Activated naive CD4-positive, alpha-beta T cell treated with anti-CD3 and anti-CD28 coated beads for 36 hours (primary cell): Measurements from ENCODE around the gene SAP30BP. TPM values are rescaled to one million over a fixed set of nuclear protein-coding genes. Genes with fewer than 3 reads are reported as not detected.

Experiments
- CTCF ChIA-PET: fragments of 350-600 bp; sonication (Branson Sonifier 250); formaldehyde crosslinking; loops from one replicate; lab custom pipeline; 2021; ENCODE audit warnings: antibody characterized with exemption; lab: Charles Lee
- DNase-seq: peaks from one replicate; pipeline ENCODE4 v3.0.0-alpha.2; 2020
- H3K27ac Mint-ChIP-seq: one replicate; pipeline ENCODE4 v1.8.0; 2021; ENCODE audit warnings: mild to moderate bottlenecking, mixed read lengths
- H3K27me3 Mint-ChIP-seq: one replicate; pipeline ENCODE4 v1.8.0; 2021; ENCODE audit warnings: low read depth, mixed read lengths
- H3K36me3 Mint-ChIP-seq: one replicate; pipeline ENCODE4 v1.8.0; 2021; ENCODE audit warnings: low read depth, mixed read lengths
- H3K4me1 Mint-ChIP-seq: one replicate; pipeline ENCODE4 v1.8.0; 2021; ENCODE audit warnings: low read depth, mixed read lengths
- H3K4me3 Mint-ChIP-seq: one replicate; pipeline ENCODE4 v1.8.0; 2021; ENCODE audit warnings: mild to moderate bottlenecking, moderate library complexity, mixed read lengths
- H3K9me3 Mint-ChIP-seq: one replicate; pipeline ENCODE4 v1.8.0; 2021; ENCODE audit warnings: mixed read lengths
- intact Hi-C: fragments of 100-400 bp; cut with micrococcal nuclease; formaldehyde crosslinking; loops from one replicate; pipeline ENCODE4 v1.15.1; 2023
- total RNA-seq, 2 experiments: library from RNA; stranded (reverse); gene quantifications; one replicate each; pipeline ENCODE4 v1.2.3, GENCODE V29; 2021

Gene SAP30BP
- total RNA-seq, 2 experiments from 2014 or later = 68.3 TPM

DNA sequence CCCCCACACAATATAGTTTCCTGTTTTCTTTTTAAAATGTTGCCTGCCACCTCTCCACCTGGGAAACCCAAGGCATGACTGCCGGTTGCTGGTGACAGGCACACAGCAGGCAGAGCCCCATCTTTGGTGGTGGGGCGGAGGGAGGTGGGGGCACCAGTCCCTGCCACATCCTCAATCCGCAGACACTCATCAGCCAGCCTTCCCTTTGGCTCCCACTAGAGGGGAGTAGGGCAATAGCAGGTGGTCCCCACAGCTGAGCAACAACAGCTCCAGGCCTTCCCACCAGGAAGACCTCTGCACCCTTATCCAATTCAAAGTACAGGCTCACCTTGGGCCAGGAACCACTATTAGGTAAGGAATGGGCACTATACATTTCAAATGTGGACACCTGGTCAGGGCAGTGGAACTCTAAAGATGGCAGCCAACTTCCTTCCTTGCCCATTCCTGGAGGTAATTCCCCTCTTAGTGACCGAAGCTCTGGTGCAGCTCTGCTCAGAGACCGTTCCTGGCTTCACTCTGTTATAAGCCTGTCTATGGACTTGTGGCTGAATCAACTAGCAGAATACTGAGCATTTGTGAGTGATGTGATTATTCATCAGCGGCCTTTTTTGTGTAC, 14.1 kb upstream of the SAP30BP start:
- peak; percentile 26 for DNase-seq
- H3K4me3 Mint-ChIP-seq = no peak overlapping the region
- peaks cover 24% of the 10 kb centered on the region for H3K36me3 Mint-ChIP-seq
- CTCF ChIA-PET = interaction anchor here (0.5 to 5.6 kb wide), 8 partner anchors 12 to 568 kb away, joined by 3 to 38 read pairs (median 3); partner anchors contain the start of gene SMIM5
- H3K4me1 Mint-ChIP-seq = no peaks in the 10 kb centered on the region
- intact Hi-C loops = no loop called here
- no peaks in the 10 kb centered on the region for H3K27me3 Mint-ChIP-seq
- no peak overlapping the region for H3K27ac Mint-ChIP-seq
- H3K9me3 Mint-ChIP-seq = no peaks in the 10 kb centered on the region

DNA sequence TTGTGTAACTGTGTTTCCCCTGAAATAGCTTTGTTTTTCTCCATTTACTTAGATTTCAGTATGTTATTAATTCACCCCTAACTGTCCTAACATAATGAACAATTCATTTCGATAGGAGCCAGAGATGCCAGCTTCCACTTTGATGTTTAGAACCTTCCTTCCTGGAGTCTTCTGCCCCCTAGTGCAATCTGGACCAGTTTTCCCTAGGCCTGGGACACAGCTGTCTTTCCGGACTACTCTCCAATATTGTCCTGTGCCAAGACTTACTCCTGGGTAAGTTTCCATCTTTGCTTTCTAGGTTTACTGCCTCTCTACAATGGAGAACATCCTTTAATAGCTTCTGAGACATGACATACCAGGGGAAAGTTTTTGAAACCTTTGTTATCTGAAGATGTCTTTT, 13.0 kb upstream of the SAP30BP start:
- no peak overlapping the region for H3K4me3 Mint-ChIP-seq
- CTCF ChIA-PET = interaction anchor here (0.9 to 5.6 kb wide), 5 partner anchors 21 to 223 kb away, joined by 3 to 38 read pairs (median 7); partner anchors contain the start of gene SMIM5
- H3K4me1 Mint-ChIP-seq = no peaks in the 10 kb centered on the region
- H3K27me3 Mint-ChIP-seq = no peaks in the 10 kb centered on the region
- H3K9me3 Mint-ChIP-seq = no peaks in the 10 kb centered on the region
- no peak for DNase-seq
- peaks cover 21% of the 10 kb centered on the region for H3K36me3 Mint-ChIP-seq
- no peak overlapping the region for H3K27ac Mint-ChIP-seq
- intact Hi-C loops = no loop called here

DNA sequence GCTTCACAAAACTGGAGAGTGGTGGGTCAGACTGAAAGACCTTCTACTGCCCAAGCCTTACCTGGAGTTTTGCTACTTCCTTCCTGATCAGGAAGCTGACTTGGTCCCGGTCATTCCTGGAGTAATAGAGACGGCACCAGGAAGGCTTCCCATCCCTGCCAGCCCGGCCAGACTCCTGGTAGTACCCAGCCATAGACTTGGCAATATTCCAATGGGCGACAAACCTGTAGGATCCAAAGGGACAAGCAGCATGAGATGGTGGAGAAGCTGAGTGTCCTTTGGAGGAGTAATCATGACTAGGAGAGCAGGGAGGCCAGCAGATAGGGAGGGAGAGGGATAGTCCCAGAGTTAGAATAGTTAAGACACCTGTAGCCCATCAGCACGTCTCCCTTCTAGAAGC, 8.9 kb upstream of the SAP30BP start:
- Mint-ChIP-seq H3K27ac (no peak overlapping the region), H3K27me3 (no peaks in the 10 kb centered on the region), H3K9me3 (no peaks in the 10 kb centered on the region), H3K4me1 (no peaks in the 10 kb centered on the region), H3K36me3 (peaks cover 21% of the 10 kb centered on the region), H3K4me3 (no peak overlapping the region)
- CTCF ChIA-PET = interaction anchor here (1.0 to 4.0 kb wide), 6 partner anchors 8 to 796 kb away, joined by 3 to 20 read pairs (median 4); partner anchors contain the start of genes RECQL5 and SMIM5
- DNase-seq = no peak
- intact Hi-C loops = no loop called here

DNA sequence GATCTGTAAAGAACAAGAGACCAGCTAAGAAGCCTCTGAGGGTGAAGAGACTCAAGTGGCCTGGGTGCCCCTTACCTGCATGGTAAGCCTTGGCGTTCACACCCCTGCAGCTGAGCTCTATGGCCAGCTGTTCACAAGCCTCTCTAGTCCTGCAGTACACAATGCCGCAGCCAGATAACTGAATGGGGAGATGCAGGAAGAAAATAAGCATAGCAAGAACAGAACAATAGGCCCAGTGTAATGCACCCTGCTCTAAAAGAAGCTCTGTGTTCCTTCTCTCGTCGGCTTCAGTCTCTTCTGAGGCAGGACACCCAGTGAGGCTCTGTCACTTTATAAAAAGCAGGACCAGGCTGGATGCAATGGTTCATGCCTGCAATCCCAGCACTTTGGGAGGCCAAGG, 5.6 kb upstream of the SAP30BP start:
- Mint-ChIP-seq H3K27ac (no peak overlapping the region), H3K36me3 (peaks cover 21% of the 10 kb centered on the region), H3K4me3 (no peak overlapping the region), H3K27me3 (no peaks in the 10 kb centered on the region), H3K4me1 (peaks cover 11% of the 10 kb centered on the region), H3K9me3 (no peaks in the 10 kb centered on the region)
- CTCF ChIA-PET = interaction anchor here (1.2 to 1.3 kb wide), 2 partner anchors 11 to 86 kb away, joined by 3 to 4 read pairs; no protein-coding TSS in a partner anchor
- no peak for DNase-seq
- intact Hi-C loops = loop anchor here (10.0 kb wide), 1 partner anchor 787 kb away; the partner anchor contains the start of gene FDXR

DNA sequence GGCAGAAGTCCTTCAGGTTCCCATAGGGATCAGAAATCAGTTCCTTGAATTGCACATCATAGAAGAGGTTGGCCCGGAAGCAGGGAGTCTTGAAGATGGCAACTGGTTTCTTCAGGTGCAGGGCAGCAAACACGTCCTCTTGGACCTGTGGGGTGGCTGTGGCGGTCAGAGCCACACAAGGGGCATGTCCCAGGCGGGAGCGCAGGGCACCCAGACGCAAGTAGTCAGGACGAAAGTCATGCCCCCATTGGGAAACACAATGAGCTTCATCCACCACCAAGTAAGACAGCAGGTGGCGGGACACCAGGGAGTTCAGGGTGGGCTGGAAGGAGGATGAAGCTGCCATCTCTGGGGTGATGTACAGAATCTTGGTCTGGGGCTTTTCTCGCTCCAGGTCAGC, 4.6 kb upstream of the SAP30BP start:
- Mint-ChIP-seq H3K27ac (no peak overlapping the region), H3K4me1 (peaks cover 11% of the 10 kb centered on the region), H3K4me3 (no peak overlapping the region), H3K9me3 (no peaks in the 10 kb centered on the region), H3K36me3 (peaks cover 15% of the 10 kb centered on the region), H3K27me3 (no peaks in the 10 kb centered on the region)
- CTCF ChIA-PET = interaction anchor here (1.3 kb wide), 1 partner anchor 9 kb away, joined by 3 read pairs; no protein-coding TSS in a partner anchor
- no peak for DNase-seq
- intact Hi-C loops = loop anchor here (10.0 kb wide), 1 partner anchor 788 kb away; the partner anchor contains the start of gene FDXR

DNA sequence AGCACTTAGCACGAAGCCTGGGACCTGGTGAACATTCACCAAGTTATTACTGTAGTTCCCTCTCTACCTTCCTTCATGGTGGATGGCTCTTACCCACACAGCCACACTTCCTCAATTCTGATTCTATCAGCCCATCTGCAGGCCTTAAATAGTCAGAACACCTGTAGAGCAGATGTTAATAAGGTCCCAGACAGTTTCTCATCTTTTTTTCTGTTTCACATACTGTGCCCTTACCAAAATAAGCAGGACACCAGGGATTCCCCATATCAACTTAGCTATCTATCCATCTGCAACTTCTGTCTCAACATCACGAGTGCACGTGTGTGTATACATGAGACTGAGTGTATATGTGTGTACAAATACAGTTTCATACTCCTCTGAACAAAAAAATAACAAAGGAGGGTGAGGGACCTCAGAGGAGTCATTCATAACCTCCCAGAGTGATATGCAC, 3.0 kb upstream of the SAP30BP start:
- no peak overlapping the region for H3K4me3 Mint-ChIP-seq
- no peaks in the 10 kb centered on the region for H3K27me3 Mint-ChIP-seq
- intact Hi-C loops = loop anchor here (10.0 kb wide), 1 partner anchor 789 kb away; the partner anchor contains the start of gene FDXR
- H3K4me1 Mint-ChIP-seq = peaks cover 22% of the 10 kb centered on the region
- DNase-seq = no peak
- H3K36me3 Mint-ChIP-seq = peaks cover 19% of the 10 kb centered on the region
- no peak overlapping the region for H3K27ac Mint-ChIP-seq
- CTCF ChIA-PET = interaction anchor here (0.8 kb wide), 1 partner anchor 89 kb away, joined by 3 read pairs; no protein-coding TSS in a partner anchor
- H3K9me3 Mint-ChIP-seq = no peaks in the 10 kb centered on the region

DNA sequence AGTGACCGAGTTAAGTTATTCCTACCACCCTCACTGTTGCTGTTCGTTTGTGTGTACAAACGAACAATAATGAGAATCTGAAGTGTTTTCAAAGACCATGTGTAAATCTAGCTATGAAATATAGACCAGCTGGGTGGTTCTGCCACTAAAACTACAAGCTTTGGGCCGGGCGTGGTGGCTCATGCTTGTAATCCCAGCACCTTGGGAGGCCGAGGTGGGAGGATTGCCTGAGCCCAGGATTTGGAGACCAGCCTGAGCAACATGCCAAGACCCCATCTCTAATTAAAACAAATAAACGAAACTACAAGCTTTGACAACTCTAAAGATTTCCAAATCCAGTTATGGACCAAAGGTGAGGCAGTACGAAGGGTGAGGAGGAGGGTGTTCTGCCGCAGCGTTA, 1.2 kb upstream of the SAP30BP start:
- DNase-seq = no peak
- H3K27me3 Mint-ChIP-seq = no peaks in the 10 kb centered on the region
- peaks cover 28% of the 10 kb centered on the region for H3K4me1 Mint-ChIP-seq
- CTCF ChIA-PET = interaction anchor here (1.4 to 1.7 kb wide), 5 partner anchors 8 to 87 kb away, joined by 4 to 10 read pairs (median 4); partner anchors contain the start of gene SMIM5
- peak overlapping the region; percentile 64 for H3K4me3 Mint-ChIP-seq
- intact Hi-C loops = loop anchor here (2.0 to 10.0 kb wide), 3 partner anchors 83 to 791 kb away; partner anchors contain the start of genes FDXR and TSEN54
- H3K36me3 Mint-ChIP-seq = peaks cover 22% of the 10 kb centered on the region
- H3K9me3 Mint-ChIP-seq = no peaks in the 10 kb centered on the region
- H3K27ac Mint-ChIP-seq = no peak overlapping the region

DNA sequence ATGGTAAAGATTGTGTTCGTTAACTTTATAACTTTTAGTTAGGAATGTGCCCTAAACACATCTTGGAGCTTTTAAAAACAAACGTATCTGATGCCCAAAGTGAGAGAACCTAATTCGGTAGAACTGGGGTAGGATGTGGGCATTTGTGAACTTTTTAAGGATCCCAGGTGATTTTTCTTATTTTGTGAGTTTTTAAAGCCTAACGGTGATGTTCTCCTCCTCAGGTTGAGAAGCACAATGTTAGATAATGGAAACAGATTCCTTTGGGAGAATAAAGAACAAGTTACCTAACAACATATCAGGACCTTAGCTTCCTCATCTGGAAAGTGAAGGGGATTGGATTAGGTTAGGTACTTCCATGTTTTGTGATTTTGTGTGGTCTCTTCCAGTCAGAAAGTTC, 687 bp downstream of the SAP30BP start:
- Mint-ChIP-seq H3K4me1 (peaks cover 35% of the 10 kb centered on the region), H3K9me3 (no peaks in the 10 kb centered on the region), H3K27me3 (no peaks in the 10 kb centered on the region), H3K36me3 (peaks cover 13% of the 10 kb centered on the region), H3K4me3 (no peak overlapping the region), H3K27ac (no peak overlapping the region)
- DNase-seq = no peak
- CTCF ChIA-PET = interaction anchor here (0.6 to 0.8 kb wide), 3 partner anchors 10 to 86 kb away, joined by 3 to 5 read pairs (median 4); no protein-coding TSS in a partner anchor
- intact Hi-C loops = loop anchor here (1.0 to 10.0 kb wide), 7 partner anchors 20 to 793 kb away; partner anchors contain the start of genes FDXR, SLC25A19, TSEN54 and UNK

DNA sequence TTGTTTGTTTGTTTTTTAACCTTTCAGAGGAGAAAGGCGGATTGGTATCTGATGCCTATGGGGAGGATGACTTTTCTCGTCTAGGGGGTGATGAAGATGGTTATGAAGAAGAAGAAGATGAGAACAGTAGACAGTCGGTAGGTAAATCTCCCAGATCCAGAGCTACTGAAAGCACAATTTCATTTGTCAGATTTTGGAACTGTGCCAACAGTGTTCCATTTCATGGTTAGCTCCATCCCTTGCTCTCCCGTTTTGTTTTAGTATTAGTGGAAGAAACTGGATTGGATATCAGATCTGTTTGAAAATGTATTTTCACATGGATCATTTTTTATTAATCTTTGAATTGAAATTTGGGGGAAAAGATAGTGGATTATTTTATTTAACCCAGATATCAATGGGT, 1.4 kb downstream of the SAP30BP start:
- intact Hi-C loops = loop anchor here (10.0 kb wide), 1 partner anchor 794 kb away; the partner anchor contains the start of gene FDXR
- H3K36me3 Mint-ChIP-seq = peaks cover 15% of the 10 kb centered on the region

DNA sequence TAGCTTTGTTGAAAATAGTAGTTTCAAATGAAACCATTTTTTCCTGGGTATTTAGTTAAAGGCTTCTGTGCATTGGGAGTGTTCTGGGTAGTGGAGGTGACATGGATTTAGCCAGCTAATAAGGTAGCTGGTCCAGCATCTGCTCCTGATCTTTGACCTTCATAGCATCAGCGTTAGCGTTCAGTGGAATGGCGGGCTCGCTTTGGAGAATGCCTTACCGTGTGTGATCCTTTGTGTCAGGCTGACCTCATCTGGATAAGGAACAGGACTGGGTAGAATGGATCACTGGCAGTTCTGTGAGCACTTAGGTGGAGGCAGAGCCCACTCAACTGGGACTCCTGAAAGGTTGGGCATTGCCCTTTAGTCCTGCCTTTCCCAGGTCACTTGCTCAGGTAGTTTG, 3.7 kb downstream of the SAP30BP start:
- DNase-seq = no peak
- Mint-ChIP-seq H3K9me3 (no peaks in the 10 kb centered on the region), H3K27me3 (no peaks in the 10 kb centered on the region), H3K36me3 (peaks cover 15% of the 10 kb centered on the region), H3K4me1 (peaks cover 31% of the 10 kb centered on the region), H3K27ac (no peak overlapping the region), H3K4me3 (no peak overlapping the region)
- CTCF ChIA-PET = interaction anchor here (1.0 to 8.1 kb wide), 2 partner anchors 8 to 80 kb away, joined by 3 to 127 read pairs; no protein-coding TSS in a partner anchor
- intact Hi-C loops = no loop called here

More for the DNA sequence above, 1.4 kb downstream of the SAP30BP start:
- no peak for DNase-seq
- Mint-ChIP-seq H3K27me3 (no peaks in the 10 kb centered on the region), H3K27ac (no peak overlapping the region), H3K4me3 (no peak overlapping the region), H3K9me3 (no peaks in the 10 kb centered on the region), H3K4me1 (peaks cover 35% of the 10 kb centered on the region)
- CTCF ChIA-PET = interaction anchor here (0.9 kb wide), 1 partner anchor 79 kb away, joined by 4 read pairs; no protein-coding TSS in a partner anchor

DNA sequence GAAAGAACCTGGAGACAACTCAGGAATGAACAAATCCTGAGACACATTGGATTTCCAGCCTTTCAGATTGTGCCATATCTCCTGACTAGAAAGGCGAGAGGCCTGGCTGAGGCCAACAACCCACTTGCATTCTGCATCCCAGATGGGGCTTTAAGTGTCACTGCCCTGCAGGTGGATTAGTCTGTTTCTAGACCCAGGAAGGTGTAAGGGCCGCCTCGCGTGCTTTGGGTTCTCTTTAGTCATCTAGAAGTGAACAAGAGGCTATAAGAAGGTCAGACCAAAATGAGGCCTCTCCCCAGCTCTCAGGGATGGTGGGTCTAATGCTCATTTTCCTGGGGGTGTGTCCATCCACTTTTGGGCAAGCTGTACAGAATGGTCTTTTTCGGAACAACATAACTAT, 4.9 kb downstream of the SAP30BP start:
- Mint-ChIP-seq H3K9me3 (no peaks in the 10 kb centered on the region), H3K27me3 (no peaks in the 10 kb centered on the region), H3K4me1 (peaks cover 30% of the 10 kb centered on the region), H3K27ac (no peak overlapping the region), H3K4me3 (no peak overlapping the region), H3K36me3 (peaks cover 17% of the 10 kb centered on the region)
- CTCF ChIA-PET = interaction anchor here (0.8 to 8.1 kb wide), 3 partner anchors 11 to 158 kb away, joined by 3 to 127 read pairs (median 3); no protein-coding TSS in a partner anchor
- DNase-seq = no peak
- intact Hi-C loops = no loop called here

DNA sequence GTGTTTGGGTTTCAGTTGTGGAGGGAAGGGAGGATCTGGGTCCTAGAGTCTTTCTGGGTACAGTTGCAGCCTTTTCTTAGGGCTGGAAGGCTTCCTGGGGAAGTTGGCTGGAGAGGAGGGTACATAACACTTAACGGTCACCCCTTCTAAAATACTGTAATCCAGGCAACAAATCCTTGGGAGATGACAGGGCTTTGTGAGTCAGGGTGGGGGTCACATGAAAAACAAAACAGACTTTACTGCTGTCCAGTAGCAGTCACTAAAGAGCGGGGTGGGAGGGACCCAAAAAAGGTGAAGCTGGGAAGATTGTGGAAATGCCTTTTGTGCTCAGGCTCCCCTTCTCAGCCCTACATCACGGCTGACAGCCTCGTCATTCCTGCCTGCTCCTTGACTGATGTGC, 6.3 kb downstream of the SAP30BP start:
- Mint-ChIP-seq H3K36me3 (peaks cover 14% of the 10 kb centered on the region), H3K27ac (no peak overlapping the region), H3K4me3 (no peak overlapping the region), H3K9me3 (no peaks in the 10 kb centered on the region), H3K4me1 (peaks cover 30% of the 10 kb centered on the region), H3K27me3 (no peaks in the 10 kb centered on the region)
- intact Hi-C loops = no loop called here
- no peak for DNase-seq
- CTCF ChIA-PET = interaction anchor here (0.8 to 8.1 kb wide), 3 partner anchors 15 to 77 kb away, joined by 3 to 127 read pairs (median 3); no protein-coding TSS in a partner anchor
